ENCODE results near the gene SMAD7.

DNA sequence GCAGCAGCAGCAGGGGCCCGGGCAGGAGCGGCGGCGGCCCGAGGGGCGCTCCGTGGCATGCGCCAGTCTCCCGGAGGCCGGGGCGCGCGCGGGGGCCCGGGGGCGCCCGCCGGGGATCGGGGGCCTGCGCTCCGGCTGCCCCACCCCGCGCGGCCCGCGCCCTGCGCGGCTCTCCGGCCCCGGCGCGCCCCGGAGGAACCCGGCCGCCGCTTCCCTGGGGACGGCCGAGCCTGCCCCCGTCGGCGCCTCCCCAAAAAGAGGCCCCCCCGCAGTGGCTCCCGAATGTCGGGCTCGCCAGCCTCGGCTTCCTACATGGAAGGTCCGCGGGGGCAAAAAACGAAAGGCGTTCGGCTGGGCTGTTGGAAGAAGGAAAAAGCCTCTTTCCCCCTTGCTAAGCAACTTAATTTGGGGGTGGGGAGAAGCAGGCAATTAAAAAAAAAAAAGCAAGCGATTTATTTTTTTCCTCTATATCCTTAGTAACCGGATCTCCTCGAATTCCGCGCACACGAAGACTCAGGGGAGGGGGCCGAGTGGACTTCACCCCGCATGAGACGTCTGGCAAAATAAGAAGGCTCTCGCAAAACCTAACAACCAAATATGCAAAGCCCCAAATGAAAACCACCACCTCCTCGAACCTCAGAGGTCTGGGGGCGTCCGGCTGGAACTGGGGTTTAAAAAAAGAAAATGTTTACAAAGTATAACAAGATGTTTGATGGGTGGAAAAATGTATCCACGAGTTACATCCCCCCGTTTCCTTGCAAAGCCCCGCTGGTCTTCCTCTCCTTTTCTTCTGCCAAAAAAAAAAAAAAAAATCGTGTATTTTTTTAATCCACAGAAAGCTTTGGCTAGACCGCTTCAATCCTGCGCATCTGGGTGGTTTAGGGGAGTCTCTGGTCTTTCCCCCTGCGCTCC lies at the start of gene SMAD7:
- TF ChIP-seq CTCF (conservative IDR thresholded peaks at IDR 0.05) = no peak
- TF ChIP-seq EZH2 (IDR thresholded peaks at IDR 0.05; ENCODE audit: low read depth) = no peak
